ENCODE results near the gene SENP7. TPM values are rescaled to one million over a fixed set of nuclear protein-coding genes. Genes with fewer than 3 reads are reported as not detected.

SENP7 gene
- total RNA-seq, 1 experiment from 2014 or later: 11.6 TPM

DNA sequence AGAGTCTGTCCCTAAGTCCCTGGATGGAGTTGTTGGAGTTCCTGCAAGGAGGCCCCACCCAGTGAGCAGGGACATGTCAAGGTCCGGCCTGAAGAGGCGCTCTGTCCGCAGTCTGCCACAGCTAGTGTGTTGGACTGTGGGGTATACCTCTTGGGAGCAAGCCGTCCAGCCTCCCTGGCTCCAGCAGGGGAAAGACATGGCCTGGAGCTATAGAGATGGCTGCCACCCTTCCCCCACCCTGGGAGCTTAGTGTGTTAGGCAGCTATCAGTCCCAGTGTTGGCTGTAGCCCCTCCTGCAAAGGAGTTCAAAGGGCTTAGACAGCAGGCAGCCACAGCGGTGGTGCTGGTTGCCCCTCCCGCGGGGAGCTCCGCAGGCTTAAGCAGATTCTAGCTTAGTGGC lies 212.9 kb downstream of the SENP7 start:
- no peak for DNase-seq
- Histone ChIP-seq H3K36me3 (replicated peaks; ENCODE audit: control insufficient read depth, insufficient read depth, low read length) (no peaks in the 10 kb centered on the region), H3K4me3 (ENCODE audit: insufficient read depth, low read depth, low read length) (no peak overlapping the region), H3K27me3 (ENCODE audit: control insufficient read depth, insufficient read depth, low read length) (no peaks in the 10 kb centered on the region)

DNA sequence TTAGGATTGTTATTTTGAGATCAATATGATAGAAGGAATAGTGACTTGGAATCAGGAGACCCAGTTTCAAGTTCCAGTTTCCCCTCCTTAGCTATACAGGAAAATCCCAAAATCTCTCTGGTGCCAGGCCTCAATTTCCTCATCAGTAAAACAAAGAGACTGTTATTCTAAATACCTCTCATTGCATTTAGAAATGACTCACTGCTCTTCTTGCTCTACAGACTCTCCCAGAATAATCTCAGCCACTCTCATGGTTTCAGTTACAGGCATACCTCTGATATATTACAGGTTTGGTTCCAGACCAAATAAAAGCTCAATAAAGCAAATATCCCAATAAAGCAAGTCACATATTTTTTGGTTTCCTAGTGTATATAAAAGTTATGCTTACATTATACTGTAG lies 221.0 kb downstream of the SENP7 start:
- no peaks in the 10 kb centered on the region for H3K36me3 ChIP-seq (replicated peaks; ENCODE audit: control insufficient read depth, insufficient read depth, low read length)
- no peak for DNase-seq
- H3K4me3 ChIP-seq (ENCODE audit: insufficient read depth, low read depth, low read length): no peak overlapping the region
- no peaks in the 10 kb centered on the region for H3K27me3 ChIP-seq (ENCODE audit: control insufficient read depth, insufficient read depth, low read length)

DNA sequence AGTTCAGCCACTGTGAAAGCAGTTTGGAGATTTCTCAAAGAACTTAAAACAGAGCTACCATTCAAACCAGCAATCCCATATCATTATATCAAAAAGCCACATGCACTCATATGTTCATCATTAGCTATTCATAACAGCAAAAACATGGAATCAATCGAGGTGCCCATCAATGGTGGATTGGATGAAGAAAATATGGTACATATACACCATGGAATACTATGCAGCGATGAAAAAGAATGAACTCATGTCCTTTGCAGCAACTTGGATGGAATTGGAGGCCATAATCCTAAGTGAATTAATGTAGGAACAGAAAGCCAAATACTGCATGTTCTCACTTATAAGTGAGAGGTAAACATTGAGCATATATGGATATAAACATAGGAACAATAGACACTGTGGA lies 224.7 kb downstream of the SENP7 start:
- no peaks in the 10 kb centered on the region for H3K36me3 ChIP-seq (replicated peaks; ENCODE audit: control insufficient read depth, insufficient read depth, low read length)
- DNase-seq: no peak
- no peak overlapping the region for H3K4me3 ChIP-seq (ENCODE audit: insufficient read depth, low read depth, low read length)
- no peaks in the 10 kb centered on the region for H3K27me3 ChIP-seq (ENCODE audit: control insufficient read depth, insufficient read depth, low read length)

DNA sequence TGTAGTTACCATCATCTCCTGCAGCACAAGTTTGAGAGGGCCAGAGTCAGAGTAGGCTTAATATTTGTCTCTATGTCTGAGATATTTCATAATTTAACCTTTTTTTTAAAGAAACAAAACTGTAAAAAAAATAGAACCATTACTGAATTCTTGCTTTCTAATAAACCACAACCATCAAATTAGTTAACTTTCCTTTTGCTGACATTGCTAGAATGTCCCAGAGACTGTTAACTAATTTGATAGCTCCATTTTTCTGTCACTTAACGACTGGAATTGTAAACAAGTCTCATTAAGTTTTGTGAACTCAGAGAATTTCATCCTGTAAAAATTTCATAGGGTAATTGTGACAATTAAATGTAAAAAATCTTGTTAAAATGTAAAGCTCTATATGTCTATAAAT lies 228.3 kb downstream of the SENP7 start:
- Histone ChIP-seq H3K27me3 (ENCODE audit: control insufficient read depth, insufficient read depth, low read length) (no peaks in the 10 kb centered on the region), H3K4me3 (ENCODE audit: insufficient read depth, low read depth, low read length) (no peak overlapping the region), H3K36me3 (replicated peaks; ENCODE audit: control insufficient read depth, insufficient read depth, low read length) (no peaks in the 10 kb centered on the region)
- no peak for DNase-seq

DNA sequence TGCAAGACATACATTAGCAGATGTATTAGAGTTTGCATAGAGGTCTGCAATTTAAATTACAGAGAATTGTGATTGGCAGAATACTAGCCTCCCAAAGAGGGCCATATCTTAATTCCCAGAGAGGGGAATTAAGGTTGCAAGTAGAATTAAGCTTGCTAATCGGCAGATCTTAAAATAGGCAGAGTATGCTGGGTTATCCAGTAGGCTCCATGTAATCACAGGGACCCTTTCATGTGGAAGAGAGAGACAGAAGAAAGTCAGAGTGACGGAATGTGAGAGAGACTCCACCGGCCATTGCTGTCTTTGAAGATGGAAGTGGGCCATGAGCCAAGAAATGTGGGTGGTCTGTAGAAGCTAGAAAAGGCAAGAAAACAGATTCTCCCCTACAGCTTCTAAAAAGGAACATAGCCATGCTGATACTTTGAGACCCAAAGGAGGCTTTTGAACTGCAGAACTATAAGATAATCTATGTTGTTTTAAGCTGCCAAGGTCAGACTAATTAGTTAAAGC lies 231.4 kb downstream of the SENP7 start:
- H3K36me3 ChIP-seq (replicated peaks; ENCODE audit: control insufficient read depth, insufficient read depth, low read length): no peaks in the 10 kb centered on the region
- no peak overlapping the region for H3K4me3 ChIP-seq (ENCODE audit: insufficient read depth, low read depth, low read length)
- H3K27me3 ChIP-seq (ENCODE audit: control insufficient read depth, insufficient read depth, low read length): peaks cover 1% of the 10 kb centered on the region; the same call in 1 of the 2 replicates
- no peak for DNase-seq

DNA sequence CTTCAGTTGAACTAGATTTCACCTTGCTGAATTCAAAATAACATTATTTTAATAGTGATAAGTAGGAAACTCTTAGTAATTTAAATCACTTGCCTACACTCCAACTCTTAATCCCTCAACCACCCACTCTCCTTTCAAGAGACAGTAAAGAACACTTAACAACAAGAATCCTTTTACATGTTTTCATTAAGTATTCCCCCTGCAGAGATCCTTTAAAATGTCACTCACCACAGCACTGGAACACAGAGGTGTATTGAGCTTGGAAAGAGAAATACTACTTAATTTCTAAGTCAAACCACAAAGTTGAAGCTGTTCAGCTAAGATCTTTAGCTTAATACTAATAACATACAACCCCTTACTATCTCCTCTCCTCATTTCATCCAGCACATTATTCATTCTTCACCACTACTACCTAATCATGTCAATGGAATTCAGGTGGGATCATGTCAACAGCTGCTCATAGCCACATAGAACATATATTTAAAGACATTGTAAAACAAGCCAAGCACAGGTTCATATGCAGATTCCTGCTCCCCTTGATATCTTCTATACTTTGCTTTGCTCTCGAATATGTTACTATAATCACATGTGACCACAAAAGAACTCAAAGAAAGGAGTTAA lies 233.1 kb downstream of the SENP7 start:
- Histone ChIP-seq H3K27me3 (ENCODE audit: control insufficient read depth, insufficient read depth, low read length) (peaks cover 6% of the 10 kb centered on the region), H3K4me3 (ENCODE audit: insufficient read depth, low read depth, low read length) (no peak overlapping the region), H3K36me3 (replicated peaks; ENCODE audit: control insufficient read depth, insufficient read depth, low read length) (no peaks in the 10 kb centered on the region)
- no peak for DNase-seq

DNA sequence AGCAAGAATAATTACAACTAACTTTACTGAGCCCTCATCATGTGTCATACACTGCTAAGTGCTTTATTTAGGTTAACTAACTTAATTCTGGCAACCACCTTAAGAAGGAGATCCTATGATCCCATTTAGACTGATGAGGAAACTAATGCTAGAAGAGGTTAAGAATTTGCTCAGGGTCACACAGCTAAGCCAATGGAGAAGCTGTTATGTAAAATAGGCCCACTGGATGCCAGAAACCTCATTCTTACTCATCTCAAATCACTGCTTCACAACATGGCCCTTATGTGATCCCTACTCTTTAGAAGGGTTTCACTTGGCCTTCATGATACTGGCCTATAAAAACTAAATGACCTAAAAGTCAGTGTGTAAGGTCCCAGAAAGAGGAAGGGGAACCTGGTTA lies 233.8 kb downstream of the SENP7 start:
- H3K4me3 ChIP-seq (ENCODE audit: insufficient read depth, low read depth, low read length): no peak overlapping the region
- DNase-seq: no peak
- peaks cover 12% of the 10 kb centered on the region for H3K27me3 ChIP-seq (ENCODE audit: control insufficient read depth, insufficient read depth, low read length)
- H3K36me3 ChIP-seq (replicated peaks; ENCODE audit: control insufficient read depth, insufficient read depth, low read length): no peaks in the 10 kb centered on the region

DNA sequence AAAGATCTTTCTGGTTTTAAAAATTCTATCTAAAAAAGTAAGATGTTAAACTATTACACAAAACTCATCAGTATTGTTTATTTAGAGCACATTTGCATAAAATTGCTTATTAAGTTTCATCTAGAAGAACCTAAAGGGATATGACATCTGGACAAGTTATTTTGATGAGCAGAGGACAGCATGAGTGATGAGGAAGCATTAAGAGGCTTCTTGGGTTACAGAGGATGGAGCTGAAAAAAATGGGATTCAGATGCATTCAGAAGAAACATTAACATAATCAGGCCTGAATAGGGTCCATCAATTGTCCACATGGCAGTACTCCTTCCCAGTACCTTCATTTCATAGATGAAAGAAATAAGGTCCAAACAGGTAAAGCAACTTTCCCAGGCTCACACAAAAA lies 234.3 kb downstream of the SENP7 start:
- Histone ChIP-seq H3K4me3 (ENCODE audit: insufficient read depth, low read depth, low read length) (no peak overlapping the region), H3K36me3 (replicated peaks; ENCODE audit: control insufficient read depth, insufficient read depth, low read length) (no peaks in the 10 kb centered on the region), H3K27me3 (ENCODE audit: control insufficient read depth, insufficient read depth, low read length) (peaks cover 15% of the 10 kb centered on the region)
- DNase-seq: no peak

Other genes starting within 250 kb of the SENP7 start
- 0.03 and 0.04 TPM in 2 replicates for gene IMPG2, start 192.6 kb downstream of the SENP7 start, total RNA-seq (2014; rRNA removed; shearing (Covaris generic))
- 47.3 and 52.0 TPM in 2 replicates for gene TRMT10C, start 48.7 kb upstream of the SENP7 start, total RNA-seq (2014; rRNA removed; shearing (Covaris generic))
- 68.2 and 92.0 TPM in 2 replicates for gene PCNP, start 61.0 kb upstream of the SENP7 start, total RNA-seq (2014; rRNA removed; shearing (Covaris generic))
- gene ZBTB11, start 163.9 kb upstream of the SENP7 start, total RNA-seq (2014; rRNA removed; shearing (Covaris generic)): 15.3 and 19.6 TPM in 2 replicates
- gene RPL24, start 173.5 kb upstream of the SENP7 start, total RNA-seq (2014; rRNA removed; shearing (Covaris generic)): 1,928 and 2,088 TPM in 2 replicates
- gene CEP97, start 211.4 kb upstream of the SENP7 start, total RNA-seq (2014; rRNA removed; shearing (Covaris generic)): 9.2 and 13.0 TPM in 2 replicates